ENCODE results near the gene TOMT. TPM values are rescaled to one million over a fixed set of nuclear protein-coding genes. Genes with fewer than 3 reads are reported as not detected.

The TOMT gene
- total and polyA plus RNA-seq, 2 experiments from 2014 or later, result not detected

DNA sequence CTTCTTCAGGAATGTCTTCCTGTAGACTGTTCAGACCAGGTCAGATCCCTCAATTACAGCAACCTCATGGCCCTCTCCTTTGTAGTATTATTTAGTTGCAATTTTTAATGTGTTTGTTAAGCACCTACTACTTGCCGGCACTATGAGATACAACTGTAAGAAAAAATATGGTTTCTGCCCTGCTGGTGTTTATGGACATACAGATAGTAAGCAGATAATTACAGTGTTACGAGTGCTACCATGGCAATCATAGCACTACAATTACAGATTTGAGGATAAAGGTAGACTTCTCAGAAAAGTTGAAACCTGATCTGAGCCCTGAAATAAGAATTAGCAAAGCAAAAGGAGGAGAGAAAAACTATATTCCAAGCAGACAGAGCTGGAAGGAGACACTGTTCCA is 22.3 kb upstream of the TOMT start:
- Histone ChIP-seq H3F3A (replicated peaks; ENCODE audit: low read depth) (no peaks in the 10 kb centered on the region), H4K20me1 (replicated peaks; ENCODE audit: insufficient read depth) (peaks cover 6% of the 10 kb centered on the region; the same call in 1 of the 2 replicates), H3K4me2 (no peak overlapping the region), H3K4me1 (ENCODE audit: insufficient read depth) (0 out of 2 replicates have a peak, but pooled peaks cover 8% of the 10 kb centered on the region), H3K9me2 (ENCODE audit: insufficient read depth) (no peaks in the 10 kb centered on the region), H2AFZ (no peak overlapping the region), H3K27me3 (ENCODE audit: insufficient read depth) (no peaks in the 10 kb centered on the region), H3K79me2 (replicated peaks; ENCODE audit: insufficient read depth) (peaks cover 15% of the 10 kb centered on the region), H3K27ac (ENCODE audit: low read depth) (no peak overlapping the region), H3K36me3 (ENCODE audit: insufficient read depth) (no peaks in the 10 kb centered on the region), H3K4me3 (no peak overlapping the region)
- Mint-ChIP-seq H3K4me3 (no peak overlapping the region), H3K36me3 (ENCODE audit: low read depth) (no peaks in the 10 kb centered on the region), H3K4me1 (peaks cover 20% of the 10 kb centered on the region), H3K27me3 (ENCODE audit: insufficient read depth, low read depth, poor library complexity) (peaks cover 4% of the 10 kb centered on the region), H3K9me3 (no peaks in the 10 kb centered on the region; the same call in 2 of the 3 replicates), H3K27ac (no peak overlapping the region)
- TF ChIP-seq JUNB (IDR thresholded peaks at IDR 0.05; ENCODE audit: unreplicated experiment), result no peak
- TF ChIP-seq, protein P1, sequence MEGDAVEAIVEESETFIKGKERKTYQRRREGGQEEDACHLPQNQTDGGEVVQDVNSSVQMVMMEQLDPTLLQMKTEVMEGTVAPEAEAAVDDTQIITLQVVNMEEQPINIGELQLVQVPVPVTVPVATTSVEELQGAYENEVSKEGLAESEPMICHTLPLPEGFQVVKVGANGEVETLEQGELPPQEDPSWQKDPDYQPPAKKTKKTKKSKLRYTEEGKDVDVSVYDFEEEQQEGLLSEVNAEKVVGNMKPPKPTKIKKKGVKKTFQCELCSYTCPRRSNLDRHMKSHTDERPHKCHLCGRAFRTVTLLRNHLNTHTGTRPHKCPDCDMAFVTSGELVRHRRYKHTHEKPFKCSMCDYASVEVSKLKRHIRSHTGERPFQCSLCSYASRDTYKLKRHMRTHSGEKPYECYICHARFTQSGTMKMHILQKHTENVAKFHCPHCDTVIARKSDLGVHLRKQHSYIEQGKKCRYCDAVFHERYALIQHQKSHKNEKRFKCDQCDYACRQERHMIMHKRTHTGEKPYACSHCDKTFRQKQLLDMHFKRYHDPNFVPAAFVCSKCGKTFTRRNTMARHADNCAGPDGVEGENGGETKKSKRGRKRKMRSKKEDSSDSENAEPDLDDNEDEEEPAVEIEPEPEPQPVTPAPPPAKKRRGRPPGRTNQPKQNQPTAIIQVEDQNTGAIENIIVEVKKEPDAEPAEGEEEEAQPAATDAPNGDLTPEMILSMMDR (conservative IDR thresholded peaks at IDR 0.05; ENCODE audit: low read depth in 2 of 2), result no peak
- TF ChIP-seq POLR2AphosphoS5 (IDR thresholded peaks at IDR 0.05; ENCODE audit: low read depth), result no peak
- TF ChIP-seq CREB1 (CRISPR knock-in tag; IDR thresholded peaks at IDR 0.05; ENCODE audit: low read depth), result no peak
- no peak for TF ChIP-seq NANOG (IDR thresholded peaks at IDR 0.05; ENCODE audit: borderline replicate concordance)
- TF ChIP-seq, protein P2, sequence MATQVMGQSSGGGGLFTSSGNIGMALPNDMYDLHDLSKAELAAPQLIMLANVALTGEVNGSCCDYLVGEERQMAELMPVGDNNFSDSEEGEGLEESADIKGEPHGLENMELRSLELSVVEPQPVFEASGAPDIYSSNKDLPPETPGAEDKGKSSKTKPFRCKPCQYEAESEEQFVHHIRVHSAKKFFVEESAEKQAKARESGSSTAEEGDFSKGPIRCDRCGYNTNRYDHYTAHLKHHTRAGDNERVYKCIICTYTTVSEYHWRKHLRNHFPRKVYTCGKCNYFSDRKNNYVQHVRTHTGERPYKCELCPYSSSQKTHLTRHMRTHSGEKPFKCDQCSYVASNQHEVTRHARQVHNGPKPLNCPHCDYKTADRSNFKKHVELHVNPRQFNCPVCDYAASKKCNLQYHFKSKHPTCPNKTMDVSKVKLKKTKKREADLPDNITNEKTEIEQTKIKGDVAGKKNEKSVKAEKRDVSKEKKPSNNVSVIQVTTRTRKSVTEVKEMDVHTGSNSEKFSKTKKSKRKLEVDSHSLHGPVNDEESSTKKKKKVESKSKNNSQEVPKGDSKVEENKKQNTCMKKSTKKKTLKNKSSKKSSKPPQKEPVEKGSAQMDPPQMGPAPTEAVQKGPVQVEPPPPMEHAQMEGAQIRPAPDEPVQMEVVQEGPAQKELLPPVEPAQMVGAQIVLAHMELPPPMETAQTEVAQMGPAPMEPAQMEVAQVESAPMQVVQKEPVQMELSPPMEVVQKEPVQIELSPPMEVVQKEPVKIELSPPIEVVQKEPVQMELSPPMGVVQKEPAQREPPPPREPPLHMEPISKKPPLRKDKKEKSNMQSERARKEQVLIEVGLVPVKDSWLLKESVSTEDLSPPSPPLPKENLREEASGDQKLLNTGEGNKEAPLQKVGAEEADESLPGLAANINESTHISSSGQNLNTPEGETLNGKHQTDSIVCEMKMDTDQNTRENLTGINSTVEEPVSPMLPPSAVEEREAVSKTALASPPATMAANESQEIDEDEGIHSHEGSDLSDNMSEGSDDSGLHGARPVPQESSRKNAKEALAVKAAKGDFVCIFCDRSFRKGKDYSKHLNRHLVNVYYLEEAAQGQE (IDR thresholded peaks at IDR 0.05; ENCODE audit: unreplicated experiment), result no peak
- no peak for TF ChIP-seq STAT1 (IDR thresholded peaks at IDR 0.05; ENCODE audit: unreplicated experiment)
- no peak for TF ChIP-seq EZH2 (IDR thresholded peaks at IDR 0.05; ENCODE audit: low read depth, unreplicated experiment)
- no peak for TF ChIP-seq EZH2phosphoT487 (IDR thresholded peaks at IDR 0.05; ENCODE audit: unreplicated experiment)
- TF ChIP-seq, protein P3, sequence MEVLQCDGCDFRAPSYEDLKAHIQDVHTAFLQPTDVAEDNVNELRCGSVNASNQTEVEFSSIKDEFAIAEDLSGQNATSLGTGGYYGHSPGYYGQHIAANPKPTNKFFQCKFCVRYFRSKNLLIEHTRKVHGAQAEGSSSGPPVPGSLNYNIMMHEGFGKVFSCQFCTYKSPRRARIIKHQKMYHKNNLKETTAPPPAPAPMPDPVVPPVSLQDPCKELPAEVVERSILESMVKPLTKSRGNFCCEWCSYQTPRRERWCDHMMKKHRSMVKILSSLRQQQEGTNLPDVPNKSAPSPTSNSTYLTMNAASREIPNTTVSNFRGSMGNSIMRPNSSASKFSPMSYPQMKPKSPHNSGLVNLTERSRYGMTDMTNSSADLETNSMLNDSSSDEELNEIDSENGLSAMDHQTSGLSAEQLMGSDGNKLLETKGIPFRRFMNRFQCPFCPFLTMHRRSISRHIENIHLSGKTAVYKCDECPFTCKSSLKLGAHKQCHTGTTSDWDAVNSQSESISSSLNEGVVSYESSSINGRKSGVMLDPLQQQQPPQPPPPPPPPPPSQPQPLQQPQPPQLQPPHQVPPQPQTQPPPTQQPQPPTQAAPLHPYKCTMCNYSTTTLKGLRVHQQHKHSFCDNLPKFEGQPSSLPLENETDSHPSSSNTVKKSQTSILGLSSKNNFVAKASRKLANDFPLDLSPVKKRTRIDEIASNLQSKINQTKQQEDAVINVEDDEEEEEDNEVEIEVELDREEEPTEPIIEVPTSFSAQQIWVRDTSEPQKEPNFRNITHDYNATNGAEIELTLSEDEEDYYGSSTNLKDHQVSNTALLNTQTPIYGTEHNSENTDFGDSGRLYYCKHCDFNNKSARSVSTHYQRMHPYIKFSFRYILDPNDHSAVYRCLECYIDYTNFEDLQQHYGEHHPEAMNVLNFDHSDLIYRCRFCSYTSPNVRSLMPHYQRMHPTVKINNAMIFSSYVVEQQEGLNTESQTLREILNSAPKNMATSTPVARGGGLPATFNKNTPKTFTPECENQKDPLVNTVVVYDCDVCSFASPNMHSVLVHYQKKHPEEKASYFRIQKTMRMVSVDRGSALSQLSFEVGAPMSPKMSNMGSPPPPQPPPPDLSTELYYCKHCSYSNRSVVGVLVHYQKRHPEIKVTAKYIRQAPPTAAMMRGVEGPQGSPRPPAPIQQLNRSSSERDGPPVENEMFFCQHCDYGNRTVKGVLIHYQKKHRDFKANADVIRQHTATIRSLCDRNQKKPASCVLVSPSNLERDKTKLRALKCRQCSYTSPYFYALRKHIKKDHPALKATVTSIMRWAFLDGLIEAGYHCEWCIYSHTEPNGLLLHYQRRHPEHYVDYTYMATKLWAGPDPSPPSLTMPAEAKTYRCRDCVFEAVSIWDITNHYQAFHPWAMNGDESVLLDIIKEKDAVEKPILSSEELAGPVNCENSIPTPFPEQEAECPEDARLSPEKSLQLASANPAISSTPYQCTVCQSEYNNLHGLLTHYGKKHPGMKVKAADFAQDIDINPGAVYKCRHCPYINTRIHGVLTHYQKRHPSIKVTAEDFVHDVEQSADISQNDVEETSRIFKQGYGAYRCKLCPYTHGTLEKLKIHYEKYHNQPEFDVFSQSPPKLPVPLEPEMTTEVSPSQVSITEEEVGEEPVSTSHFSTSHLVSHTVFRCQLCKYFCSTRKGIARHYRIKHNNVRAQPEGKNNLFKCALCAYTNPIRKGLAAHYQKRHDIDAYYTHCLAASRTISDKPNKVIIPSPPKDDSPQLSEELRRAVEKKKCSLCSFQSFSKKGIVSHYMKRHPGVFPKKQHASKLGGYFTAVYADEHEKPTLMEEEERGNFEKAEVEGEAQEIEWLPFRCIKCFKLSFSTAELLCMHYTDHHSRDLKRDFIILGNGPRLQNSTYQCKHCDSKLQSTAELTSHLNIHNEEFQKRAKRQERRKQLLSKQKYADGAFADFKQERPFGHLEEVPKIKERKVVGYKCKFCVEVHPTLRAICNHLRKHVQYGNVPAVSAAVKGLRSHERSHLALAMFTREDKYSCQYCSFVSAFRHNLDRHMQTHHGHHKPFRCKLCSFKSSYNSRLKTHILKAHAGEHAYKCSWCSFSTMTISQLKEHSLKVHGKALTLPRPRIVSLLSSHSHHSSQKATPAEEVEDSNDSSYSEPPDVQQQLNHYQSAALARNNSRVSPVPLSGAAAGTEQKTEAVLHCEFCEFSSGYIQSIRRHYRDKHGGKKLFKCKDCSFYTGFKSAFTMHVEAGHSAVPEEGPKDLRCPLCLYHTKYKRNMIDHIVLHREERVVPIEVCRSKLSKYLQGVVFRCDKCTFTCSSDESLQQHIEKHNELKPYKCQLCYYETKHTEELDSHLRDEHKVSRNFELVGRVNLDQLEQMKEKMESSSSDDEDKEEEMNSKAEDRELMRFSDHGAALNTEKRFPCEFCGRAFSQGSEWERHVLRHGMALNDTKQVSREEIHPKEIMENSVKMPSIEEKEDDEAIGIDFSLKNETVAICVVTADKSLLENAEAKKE (CRISPR knock-in tag; IDR thresholded peaks at IDR 0.05), result no peak
- TF ChIP-seq, protein P4, sequence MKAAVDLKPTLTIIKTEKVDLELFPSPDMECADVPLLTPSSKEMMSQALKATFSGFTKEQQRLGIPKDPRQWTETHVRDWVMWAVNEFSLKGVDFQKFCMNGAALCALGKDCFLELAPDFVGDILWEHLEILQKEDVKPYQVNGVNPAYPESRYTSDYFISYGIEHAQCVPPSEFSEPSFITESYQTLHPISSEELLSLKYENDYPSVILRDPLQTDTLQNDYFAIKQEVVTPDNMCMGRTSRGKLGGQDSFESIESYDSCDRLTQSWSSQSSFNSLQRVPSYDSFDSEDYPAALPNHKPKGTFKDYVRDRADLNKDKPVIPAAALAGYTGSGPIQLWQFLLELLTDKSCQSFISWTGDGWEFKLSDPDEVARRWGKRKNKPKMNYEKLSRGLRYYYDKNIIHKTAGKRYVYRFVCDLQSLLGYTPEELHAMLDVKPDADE (IDR thresholded peaks at IDR 0.05), result no peak
- TF ChIP-seq ZNF331 (CRISPR knock-in tag; IDR thresholded peaks at IDR 0.05; ENCODE audit: low read depth), result no peak
- no peak for TF ChIP-seq ZNF114 (CRISPR knock-in tag; IDR thresholded peaks at IDR 0.05)
- ATAC-seq, result no peak
- DNase-seq (ENCODE audit: low spot score), result no peak

All from GM23338 (cell line).